NK-92 (cell line): ENCODE results near the gene PLXND1.

Source experiments
- DNase-seq: peaks from one replicate; lab custom pipeline; 2025; ENCODE audit not compliant: unreplicated experiment; lab: John Stamatoyannopoulos, UW

The PLXND1 gene

DNA sequence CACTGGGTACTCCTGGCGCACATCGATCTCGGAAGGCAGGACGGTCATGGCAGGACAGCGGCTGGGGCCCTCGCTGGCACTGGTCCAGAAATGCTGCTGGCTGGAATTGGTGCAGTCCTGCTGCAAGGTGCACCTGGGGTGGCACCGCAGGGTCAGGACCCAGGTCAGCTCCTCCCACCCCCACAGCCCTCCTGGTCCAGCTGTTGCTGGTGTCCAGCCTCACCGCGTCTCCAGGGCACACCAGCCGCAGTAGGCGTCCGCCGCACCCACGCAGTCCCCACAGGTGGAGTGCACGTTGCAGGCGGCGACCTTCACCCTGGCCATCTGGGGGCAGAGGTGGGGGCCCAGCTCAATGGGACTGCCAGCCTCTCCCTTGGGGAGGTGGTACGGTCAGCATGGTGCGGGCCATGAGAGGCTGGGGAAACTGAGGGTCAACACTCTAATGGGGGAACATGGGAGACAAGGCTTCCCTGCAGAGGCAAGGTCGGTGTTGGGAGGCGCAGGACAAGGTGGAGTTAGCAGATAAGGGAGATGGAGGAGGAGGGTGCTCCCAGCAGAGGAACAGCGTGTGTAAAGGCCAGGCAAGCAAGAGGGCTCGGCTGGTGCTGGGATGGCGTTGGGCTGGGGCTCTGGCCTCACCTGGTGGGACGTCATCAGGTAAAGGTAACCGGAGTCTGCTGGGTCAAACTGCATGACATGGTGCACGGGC is 20.4 kb downstream of the PLXND1 start:
- no peak for DNase-seq

DNA sequence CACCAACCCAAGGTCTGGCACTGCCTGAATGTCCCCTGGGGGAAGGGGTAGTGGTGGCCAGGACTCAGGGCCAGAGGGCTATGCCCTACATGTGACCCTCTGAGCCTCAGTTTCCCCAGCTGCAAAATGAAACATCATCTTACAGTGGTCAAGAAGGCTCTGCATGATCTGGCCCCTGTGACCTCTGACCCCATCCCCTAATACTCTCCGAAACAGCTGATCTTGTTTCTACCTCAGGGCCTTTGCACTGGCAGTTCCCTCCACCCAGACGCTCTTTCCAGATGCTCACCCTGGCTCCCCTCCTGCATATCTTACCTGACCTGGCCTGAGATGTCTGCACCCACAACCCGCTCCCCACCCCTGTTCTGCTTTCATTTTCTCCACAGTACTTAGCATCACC is 21.8 kb downstream of the PLXND1 start:
- no peak for DNase-seq

DNA sequence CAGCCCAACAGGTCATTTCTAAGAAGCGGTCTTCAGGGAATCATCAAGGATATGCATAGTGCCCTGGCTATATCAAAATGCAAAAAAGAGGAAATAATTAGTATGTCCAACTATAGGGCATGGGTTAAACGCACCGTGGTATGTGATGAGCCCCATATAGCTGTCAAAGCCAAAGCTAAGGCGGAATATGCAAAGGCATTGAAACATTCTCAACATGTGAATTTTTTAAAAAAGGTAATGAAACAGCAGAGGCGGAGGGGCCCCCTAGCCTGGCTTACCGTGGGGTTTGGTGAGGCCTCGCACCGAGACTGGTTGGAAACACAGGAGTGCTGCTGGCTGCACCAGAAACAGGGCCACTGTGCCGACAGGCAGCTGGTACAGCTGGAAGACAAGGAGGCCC is 23.2 kb downstream of the PLXND1 start:
- no peak for DNase-seq

DNA sequence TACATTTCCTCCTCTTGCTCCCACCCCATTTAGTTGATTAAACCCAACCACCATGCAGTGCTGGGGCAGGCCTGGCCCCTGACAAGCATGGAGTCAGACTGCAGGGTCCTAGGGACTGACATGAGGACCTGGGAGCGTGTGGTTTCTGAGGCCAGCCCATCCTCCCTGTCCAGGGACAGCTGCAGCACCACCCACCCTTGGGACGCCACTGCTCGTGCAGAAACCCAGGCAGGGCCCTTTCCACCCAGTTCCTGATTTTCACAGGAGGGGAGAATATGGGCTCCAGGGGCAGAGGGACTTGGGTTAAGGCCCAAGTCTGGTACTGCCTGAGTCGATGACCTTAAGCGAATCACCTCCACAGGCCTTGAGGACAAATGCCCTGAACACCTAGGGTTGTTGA is 23.7 kb downstream of the PLXND1 start:
- no peak for DNase-seq

DNA sequence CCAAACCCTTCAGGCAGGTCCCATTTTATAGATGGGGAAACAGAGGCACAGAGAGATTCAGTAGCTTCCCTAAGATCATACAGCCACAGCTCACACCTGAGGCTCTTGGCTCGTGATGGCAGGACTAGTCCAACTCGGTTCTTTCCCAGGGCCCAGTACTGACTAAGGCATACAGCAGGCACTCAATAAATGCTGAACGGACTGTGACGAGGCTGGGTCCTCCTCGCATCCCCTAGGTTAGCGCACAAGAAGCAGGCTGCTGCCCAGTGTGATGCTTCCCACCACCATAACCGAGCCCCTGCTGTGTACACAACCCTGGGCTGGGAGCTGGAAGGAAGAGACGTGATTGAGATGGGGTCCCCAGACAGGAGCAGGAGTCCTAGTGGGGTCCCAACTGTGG is 24.9 kb downstream of the PLXND1 start:
- DNase-seq: no peak

DNA sequence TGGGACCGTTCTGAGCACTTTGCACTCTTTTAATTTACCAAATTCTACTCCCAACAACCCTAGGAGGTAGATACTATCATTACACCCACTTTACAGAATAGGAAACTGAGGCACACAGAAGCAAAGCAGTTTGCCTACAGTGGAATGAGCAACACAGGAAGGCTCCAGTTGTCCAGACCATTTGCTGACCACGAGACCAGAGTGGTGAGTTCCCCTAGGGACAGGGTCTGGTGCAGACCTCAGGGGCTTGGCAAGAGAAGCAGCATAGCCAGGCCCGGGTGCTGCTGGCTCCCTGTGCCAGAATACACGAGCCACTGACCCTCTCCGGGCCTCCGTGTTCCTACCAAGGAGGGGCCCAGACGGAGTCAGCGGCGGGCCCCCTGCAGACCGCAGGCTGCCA is 26.5 kb downstream of the PLXND1 start:
- DNase-seq: no peak

DNA sequence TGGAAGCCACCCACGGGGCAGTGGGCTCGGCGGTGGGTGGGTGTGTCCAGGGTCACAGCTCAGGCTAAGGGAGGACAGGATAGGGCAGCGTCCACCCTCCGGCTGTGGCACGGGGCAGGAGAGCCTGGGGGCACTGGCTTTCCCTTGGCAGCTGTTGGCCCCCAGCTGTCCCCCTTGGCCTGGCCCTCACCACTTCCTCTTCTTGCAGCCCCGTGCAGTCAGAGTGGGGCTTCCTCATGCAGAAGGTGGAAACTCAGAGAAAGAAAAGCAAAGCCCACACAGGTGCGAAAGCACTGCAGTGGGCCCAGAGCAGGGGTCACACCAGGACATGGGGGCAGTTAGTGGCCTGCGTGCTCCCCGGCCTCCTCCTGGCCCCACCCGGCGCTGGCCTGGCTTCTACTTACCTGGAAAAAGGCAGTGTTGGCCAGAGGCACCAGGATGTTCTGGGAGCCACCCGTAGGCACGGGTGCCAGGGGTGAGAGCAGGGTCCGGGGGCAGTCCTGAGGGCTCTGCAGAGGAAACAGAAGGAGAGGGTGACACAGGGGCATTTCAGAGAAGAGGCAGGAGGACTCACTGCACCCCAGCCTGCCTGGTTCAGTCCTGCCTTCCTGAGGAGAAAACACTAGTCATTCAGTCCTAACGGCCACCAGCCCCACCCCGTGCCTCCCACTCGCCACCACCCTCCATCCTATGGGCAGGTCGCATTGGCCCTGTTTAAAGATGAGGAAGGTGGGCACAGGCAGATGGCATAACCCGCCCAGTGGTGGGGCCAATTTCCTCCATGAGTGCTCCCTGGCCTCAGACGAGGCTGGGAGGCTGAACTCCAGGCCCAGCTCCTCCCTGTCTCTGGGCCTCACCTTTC is 28.3 kb downstream of the PLXND1 start:
- no peak for DNase-seq

DNA sequence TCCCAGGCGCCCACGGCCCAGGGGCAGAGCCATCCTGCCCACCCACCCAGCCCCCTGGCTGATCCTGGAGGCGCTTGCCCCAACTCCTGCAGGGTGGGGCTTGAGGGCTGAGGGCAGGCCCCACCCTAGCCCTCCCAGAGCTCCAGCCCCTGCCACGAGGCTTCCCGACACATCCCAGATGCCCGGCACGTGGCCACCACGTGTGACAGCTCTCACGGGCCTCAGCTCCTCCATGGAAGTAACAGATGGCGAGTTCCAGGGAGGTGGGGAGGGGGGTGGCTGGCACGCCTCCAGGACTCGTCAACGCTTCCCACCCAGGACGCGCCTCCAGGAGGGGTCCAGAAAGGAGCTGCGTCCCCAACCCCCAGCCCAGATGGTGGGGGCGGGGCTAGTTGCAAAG is 29.1 kb downstream of the PLXND1 start:
- DNase-seq: no peak

DNA sequence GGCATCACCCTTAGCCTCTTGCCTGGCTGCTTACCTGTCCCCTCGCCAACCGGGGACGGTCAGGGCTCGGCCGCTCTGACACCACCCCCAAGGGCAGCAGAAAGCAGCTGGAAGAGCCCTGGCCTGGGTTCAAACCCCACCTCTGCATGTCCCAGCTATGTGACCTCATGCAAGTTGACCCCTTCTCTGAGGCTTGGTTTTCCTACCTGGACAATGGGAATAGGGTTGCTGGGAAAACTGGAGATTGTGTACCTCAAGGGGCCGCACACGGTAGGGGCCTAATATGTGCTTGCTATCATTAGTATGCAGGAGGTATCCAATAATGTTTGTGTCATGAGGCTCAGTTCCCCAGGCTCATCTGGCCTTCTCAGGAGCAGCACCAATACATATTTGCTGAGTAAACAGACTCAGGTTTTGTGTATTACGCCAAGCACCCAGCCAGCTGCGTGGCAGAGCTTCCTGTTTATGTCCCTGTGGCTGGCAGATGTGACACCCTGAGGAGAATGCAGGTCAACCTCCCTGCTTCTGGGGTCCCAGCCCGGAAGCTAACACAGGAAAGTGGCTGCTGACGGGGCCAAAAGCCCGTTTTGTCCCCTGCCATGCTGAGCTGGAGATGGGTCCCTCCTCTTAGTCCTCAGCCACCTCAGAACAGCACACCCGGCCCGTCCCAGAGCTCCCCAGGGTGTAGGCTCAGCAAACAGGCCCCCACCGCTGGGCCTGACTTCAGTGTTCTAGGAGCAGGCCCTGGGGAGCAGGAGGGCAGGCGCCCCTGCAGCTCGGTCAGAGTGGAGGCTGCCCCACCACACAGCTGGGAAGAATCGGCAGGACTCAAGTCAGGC is 29.7 kb downstream of the PLXND1 start:
- no peak for DNase-seq

DNA sequence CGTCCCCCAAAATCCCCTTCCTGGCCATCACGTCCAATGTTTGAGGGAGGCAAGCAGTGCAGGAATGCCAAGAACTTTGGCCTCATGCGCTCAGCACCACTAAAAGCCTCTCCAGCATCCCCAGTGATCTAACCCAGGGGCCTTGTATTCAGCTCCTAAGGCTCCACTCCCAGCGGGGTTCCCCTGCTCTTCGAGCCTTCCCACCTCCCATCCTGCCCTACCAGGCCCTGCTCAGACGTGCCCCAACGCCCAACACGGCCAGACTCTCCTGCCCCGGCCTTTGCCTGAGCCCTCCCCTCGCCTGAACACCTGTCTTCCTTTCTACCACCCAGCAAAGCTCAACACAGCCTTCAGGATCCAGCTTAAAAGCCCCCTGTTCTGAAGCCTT is 30.5 kb downstream of the PLXND1 start:
- no peak for DNase-seq

DNA sequence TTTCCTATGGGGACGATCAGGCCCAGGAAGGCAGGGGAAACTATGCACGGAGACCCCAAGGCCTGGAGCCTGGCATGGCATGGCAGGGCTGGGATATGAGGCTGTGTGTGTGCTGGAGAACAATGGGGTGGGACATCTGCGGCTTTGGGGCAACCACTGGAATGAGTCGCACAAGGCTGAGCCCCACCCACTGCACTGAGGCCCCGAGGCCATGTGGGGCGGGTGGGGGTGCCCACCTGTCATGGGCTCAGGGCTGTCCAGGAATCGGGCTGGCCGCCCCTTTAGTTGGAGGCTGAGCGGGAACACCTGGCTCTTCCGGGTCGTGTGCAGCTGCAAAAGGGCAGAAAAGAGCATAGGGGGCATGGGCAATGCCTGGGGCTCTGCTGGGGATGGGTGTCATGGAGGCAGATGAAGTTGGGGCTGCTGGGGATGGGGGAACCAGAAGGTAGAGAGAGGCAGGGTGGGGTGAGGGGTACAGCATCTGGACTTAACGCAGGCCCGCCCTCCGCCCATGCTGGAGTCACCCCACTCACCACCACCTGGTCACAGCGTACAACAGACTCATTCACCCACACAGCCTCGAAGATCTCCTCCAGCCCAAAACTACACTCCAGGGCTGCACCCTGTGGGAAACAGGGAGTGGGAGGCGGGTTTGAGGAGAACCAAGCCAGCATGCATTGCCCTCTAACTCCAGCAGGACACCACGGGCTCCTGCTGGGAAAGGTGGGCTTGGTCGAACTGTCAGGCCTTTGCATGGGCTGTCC is 31.1 kb downstream of the PLXND1 start:
- DNase-seq: no peak

DNA sequence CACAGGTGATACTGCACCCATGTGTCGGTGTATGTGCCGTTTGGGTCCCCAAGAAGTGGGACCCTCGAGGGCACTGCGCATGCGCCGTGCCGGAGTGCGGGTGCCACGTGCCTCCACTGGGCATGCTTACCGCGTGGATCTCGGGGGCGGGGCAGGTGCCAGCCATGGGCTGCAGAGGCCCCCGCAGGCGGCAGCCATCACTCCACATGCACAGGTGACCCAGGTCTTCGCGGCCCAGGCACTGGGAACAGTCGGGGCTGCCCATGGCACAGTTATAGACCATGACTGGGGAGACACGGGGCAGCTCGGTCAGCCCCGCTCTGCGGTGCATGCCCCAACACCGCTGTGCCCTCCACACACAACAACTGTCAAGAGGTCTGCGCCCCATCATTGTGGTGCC is 32.3 kb downstream of the PLXND1 start:
- no peak for DNase-seq

DNA sequence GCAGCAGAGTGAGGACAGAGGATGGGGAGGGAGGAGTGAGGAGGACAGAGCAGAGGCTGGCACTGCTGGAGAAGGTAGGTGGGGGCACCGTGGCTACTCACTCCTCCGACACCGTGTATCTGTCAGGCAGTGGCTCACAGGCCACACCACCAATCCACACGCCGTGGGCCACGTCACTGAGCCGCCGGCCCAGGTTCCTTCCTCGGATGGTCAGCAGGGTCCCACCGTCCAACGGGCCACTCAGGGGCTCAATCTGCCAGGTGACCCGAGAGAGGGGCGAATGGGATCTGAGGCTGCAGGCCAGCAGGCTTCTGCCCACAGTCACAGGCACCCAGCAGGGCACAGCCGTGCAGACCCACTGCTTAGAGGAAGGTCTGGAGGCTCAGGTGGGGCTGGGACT is 33.0 kb downstream of the PLXND1 start:
- DNase-seq: no peak

DNA sequence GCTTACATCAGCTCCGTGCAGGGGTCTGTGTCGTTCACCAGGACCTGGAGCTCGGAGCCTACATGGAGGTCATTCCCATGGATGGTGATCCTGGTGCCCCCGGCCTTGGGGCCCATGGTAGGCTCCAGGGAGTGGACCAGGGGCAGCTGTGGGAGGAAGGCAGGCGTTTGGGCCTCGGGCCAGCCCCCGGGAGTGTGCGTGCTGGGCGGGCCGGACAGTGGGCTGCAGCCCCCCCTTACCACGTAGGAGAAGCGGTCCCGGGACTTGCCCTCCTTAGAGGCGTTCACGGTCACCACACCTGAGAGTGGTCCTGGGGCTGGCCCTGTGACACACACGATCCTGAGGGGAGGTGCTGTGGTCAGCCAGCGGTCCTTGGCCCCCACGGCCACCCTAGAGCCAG is 33.9 kb downstream of the PLXND1 start:
- no peak for DNase-seq

DNA sequence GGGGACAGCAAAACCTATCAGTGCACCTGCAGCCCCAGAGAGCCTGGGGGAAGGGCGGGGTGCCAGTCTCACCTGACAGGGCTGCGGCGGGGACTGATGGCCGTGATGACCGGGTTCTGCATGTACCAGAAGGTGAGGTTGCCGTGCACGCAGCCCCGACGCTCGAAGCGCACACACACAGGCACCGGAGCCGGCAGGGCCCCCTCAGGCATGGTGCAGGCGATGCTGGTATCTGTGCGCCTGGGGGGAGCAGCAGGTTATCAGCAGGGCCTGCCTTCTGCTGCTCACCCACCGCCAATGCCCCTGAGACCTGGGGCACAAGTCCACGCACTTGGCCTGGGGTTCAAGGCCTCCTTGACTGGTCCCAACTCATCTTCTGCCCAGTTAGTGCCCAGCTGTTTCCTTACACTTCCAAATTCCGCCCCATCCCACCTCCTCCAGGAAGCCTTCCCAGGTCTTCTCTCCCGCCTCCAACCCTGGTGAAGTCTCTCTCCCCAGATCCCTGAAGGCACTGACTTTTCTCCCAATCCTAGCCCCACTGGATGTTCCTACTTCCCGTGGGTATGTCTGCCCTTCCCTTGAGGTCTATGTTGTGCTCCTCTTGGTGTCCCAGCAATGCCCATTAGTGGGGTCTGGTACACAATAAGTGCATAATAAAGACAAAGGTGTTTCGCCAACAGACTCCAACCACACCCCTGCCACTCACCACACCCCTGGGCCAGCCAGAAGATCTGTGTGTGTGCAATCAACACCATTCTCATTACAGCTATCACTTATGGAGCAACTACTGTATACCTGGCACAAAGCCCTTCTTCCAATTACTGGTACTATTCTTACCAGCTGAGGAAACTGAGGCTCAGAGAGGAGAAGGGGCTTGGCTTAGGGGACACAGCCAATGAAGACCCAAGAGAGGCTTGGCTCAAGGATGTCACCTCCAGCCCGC is 34.6 kb downstream of the PLXND1 start:
- DNase-seq: no peak

DNA sequence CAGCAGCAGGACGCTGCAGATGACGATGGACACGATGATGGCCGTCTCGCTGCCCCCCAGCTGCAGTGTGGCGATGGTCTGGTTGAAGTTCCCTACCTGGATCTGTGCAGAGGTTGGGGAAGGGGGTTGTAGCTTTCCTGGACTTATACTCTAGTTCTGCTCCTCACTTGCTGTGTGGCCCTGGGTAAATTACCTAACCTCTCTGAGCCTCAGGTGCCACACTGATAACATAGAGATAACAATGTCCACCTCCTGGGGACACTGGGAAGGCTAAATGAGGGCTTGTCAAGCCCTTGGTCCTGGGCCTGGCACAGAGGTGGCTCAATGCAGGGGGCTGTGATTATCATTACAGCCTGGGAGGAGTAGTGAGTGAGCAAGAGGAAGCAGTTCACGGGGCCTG is 36.6 kb downstream of the PLXND1 start:
- DNase-seq: no peak

DNA sequence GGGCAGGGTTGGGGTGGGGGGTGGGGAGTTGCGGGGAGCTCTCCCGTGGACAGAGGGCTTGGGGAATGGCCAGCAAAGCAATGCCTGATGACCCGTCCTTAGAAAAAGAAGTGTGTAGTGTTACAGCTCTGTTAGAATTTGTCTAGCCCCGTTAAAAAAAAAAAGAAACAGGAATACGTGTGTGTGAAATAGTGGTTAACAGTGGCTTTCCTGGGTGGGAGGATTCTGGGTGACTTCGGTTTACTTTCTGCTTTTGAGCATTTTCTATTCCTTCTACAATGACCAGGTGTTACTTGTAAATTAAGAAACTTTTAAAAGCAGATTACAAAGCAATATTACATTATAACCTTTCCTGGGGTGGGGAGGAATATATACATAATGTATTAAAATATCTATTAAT is 38.5 kb downstream of the PLXND1 start:
- DNase-seq: no peak

DNA sequence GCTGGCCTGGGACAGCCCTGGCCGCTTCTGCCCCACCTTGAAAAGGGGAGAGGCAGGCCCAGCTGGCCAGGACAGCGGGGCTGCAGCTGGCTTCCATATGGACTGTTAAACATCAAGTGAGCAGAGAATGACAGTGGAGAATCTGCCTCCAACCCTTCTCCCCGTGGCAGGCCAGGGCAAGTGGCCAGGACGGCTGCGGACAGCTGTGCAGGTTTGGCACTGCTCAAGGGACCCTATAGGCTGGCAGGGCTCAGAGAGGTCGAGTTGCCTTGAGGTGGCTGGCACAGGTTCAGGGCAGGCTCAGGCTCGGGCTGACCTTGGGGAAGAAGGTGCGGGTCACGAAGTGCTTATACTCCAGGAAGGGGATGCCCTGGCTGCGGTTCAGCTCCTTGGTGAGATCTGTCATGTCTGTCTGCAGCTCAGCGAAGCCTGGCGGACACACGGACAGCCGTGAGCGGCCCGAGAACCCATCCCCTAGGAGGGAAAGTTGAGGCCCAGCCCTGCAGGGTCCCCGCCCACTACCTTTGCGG is 39.2 kb downstream of the PLXND1 start:
- no peak for DNase-seq

DNA sequence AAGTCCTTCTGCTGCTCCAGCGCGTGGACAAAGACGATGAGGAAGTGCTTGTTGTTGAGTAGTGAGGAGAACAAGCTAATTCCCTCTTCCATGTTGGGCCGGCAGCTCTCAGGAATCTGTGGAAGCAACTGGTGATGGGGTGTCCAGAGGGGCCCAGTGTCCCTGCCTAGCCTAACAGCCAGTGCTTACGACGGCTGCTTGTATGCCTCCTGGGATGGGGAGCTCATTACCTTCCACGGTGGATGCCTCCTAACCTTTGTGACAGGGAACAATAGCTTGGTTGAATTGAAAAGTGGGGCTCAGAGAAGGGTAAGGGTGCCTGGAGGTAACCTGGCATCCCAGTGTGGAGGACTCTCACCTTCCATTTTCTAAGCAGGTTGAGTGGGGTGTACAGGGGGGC is 40.6 kb downstream of the PLXND1 start:
- DNase-seq: no peak
